ENCODE measurements around the gene TEPSIN.

TEPSIN gene

GRCh38 chr17:81199482-81199830, 39.4 kb downstream of the TEPSIN start:
- Mint-ChIP-seq H3K27ac (no peak overlapping the region), H3K4me1 (ENCODE audit: low read depth) (no peaks in the 10 kb centered on the region), H3K36me3 (ENCODE audit: low read depth) (peaks cover 21% of the 10 kb centered on the region), H3K4me3 (no peak overlapping the region), H3K9me3 (no peaks in the 10 kb centered on the region), H3K27me3 (no peaks in the 10 kb centered on the region)
- no peak for DNase-seq

- Mint-ChIP-seq H3K36me3 (ENCODE audit: low read depth) (peaks cover 20% of the 10 kb centered on the region), H3K27ac (no peak overlapping the region), H3K27me3 (no peaks in the 10 kb centered on the region), H3K4me3 (no peak overlapping the region), H3K4me1 (ENCODE audit: low read depth) (no peaks in the 10 kb centered on the region), H3K9me3 (no peaks in the 10 kb centered on the region)
- no peak for DNase-seq
Measured at GRCh38 chr17:81198826-81199481, 39.9 kb downstream of the TEPSIN start.

GRCh38 chr17:81197831-81198490, 40.9 kb downstream of the TEPSIN start:
- no peak overlapping the region for H3K4me3 Mint-ChIP-seq
- no peaks in the 10 kb centered on the region for H3K27me3 Mint-ChIP-seq
- H3K9me3 Mint-ChIP-seq: no peaks in the 10 kb centered on the region

DNA sequence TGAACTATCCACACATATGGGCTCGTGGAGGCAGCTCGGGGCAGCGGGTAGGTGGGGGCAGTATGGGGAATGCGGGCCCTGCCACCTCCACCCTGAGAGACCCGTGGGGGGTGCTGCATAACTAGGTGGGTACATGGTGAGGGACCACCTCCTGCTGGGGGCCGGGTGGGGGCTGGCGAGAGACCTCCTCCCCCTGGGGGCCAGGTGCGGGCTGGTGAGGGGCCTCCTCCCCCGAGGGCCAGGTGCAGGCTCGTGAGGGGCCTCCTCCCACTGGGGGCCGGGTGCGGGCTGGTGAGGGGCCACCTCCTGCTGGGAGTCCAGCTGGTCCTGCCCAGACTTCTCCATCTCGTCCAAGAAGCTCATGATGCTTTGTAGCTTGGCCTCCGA, 41.5 kb downstream of the TEPSIN start:
- Mint-ChIP-seq H3K4me1 (ENCODE audit: low read depth) (no peaks in the 10 kb centered on the region), H3K36me3 (ENCODE audit: low read depth) (peaks cover 19% of the 10 kb centered on the region), H3K27ac (no peak overlapping the region), H3K27me3 (no peaks in the 10 kb centered on the region), H3K9me3 (no peaks in the 10 kb centered on the region), H3K4me3 (no peak overlapping the region)
- no peak for DNase-seq

More at GRCh38 chr17:81197831-81198490, 40.9 kb downstream of the TEPSIN start:
- DNase-seq: no peak
- Mint-ChIP-seq H3K36me3 (ENCODE audit: low read depth) (peaks cover 20% of the 10 kb centered on the region), H3K4me1 (ENCODE audit: low read depth) (no peaks in the 10 kb centered on the region), H3K27ac (no peak overlapping the region)

- no peaks in the 10 kb centered on the region for H3K4me1 Mint-ChIP-seq (ENCODE audit: low read depth)
- H3K36me3 Mint-ChIP-seq (ENCODE audit: low read depth): peaks cover 16% of the 10 kb centered on the region
- no peak overlapping the region for H3K4me3 Mint-ChIP-seq
- H3K27ac Mint-ChIP-seq: no peak overlapping the region
- no peak for DNase-seq
- no peaks in the 10 kb centered on the region for H3K9me3 Mint-ChIP-seq
- no peaks in the 10 kb centered on the region for H3K27me3 Mint-ChIP-seq
Measured at GRCh38 chr17:81196505-81197408, 42.1 kb downstream of the TEPSIN start.

DNA sequence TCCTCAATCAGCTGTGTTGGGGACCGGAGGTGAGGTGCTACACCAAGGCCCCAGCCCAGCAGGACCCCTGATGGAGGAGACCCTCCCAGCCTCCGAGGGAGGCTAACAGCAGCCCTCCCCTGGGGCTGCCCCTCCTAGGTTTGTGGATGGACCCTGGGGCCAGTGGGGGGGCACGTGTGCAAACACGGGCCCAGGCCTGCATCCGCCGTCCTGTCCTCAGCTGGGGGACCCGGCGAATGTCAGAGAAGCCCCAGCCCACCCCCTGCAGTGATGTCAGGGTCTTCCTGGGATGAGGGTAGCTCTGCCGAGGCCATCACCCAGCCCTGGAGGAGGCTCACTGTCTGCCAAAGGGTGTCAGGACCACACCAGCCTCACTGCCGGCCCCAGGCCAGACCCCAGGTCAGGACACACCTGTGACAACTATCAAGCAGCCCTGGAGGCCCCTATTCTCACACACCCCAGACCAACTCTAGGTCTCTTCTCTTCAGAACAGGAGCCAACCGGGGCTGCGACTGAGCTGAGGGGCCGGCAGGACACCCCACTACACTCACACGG, 42.8 kb downstream of the TEPSIN start:
- Mint-ChIP-seq H3K27ac (no peak overlapping the region), H3K9me3 (no peaks in the 10 kb centered on the region), H3K4me3 (no peak overlapping the region), H3K36me3 (ENCODE audit: low read depth) (peaks cover 13% of the 10 kb centered on the region), H3K4me1 (ENCODE audit: low read depth) (no peaks in the 10 kb centered on the region), H3K27me3 (no peaks in the 10 kb centered on the region)
- DNase-seq: no peak

GRCh38 chr17:81194941-81195901, 43.6 kb downstream of the TEPSIN start:
- no peak overlapping the region for H3K27ac Mint-ChIP-seq
- DNase-seq: no peak

GRCh38 chr17:81194225-81194760, 44.6 kb downstream of the TEPSIN start:
- no peak overlapping the region for H3K4me3 Mint-ChIP-seq
- no peaks in the 10 kb centered on the region for H3K4me1 Mint-ChIP-seq (ENCODE audit: low read depth)
- peaks cover 13% of the 10 kb centered on the region for H3K36me3 Mint-ChIP-seq (ENCODE audit: low read depth)
- no peaks in the 10 kb centered on the region for H3K27me3 Mint-ChIP-seq
- no peak overlapping the region for H3K27ac Mint-ChIP-seq
- no peak for DNase-seq
- no peaks in the 10 kb centered on the region for H3K9me3 Mint-ChIP-seq

More at GRCh38 chr17:81194941-81195901, 43.6 kb downstream of the TEPSIN start:
- peaks cover 13% of the 10 kb centered on the region for H3K36me3 Mint-ChIP-seq (ENCODE audit: low read depth)
- no peaks in the 10 kb centered on the region for H3K9me3 Mint-ChIP-seq
- no peaks in the 10 kb centered on the region for H3K4me1 Mint-ChIP-seq (ENCODE audit: low read depth)
- no peak overlapping the region for H3K4me3 Mint-ChIP-seq
- no peaks in the 10 kb centered on the region for H3K27me3 Mint-ChIP-seq

DNA sequence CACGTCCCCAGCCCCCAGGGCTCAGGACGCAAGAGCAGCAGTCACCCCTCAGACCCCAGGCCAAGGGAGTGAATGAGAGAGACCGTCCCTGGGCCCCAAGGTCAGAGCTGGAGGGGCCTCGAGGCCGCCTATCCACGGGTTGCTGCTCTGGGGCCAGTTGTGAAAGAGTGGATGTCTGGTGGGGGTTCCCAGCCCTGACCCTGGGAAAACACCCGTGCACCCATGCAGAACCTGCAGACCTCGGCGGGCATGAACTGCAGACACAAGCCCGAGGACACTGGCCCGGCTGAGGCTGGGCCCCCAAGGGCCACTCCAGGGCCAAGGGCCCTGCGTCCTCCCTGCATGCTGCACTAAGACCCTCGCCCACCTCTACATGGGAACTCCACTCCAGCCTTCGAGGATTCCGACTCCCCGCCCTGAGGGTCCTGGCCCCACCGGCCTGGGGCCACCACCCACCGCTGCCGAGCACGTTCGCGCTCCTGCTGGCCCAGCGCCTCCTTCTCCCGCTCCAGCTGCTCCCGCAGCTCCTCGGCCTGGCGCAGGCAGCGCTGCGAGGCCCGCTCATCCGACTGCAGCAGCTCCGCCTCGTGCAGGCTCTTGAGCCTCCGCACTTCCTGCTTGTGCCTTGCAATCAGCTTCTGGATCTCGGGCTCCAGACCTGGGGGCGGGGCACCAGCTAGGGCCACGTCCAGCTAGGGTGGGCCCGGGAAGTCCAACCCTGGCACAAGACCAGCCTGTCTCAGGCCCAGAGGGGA, 45.2 kb downstream of the TEPSIN start:
- Mint-ChIP-seq H3K4me3 (no peak overlapping the region), H3K27me3 (no peaks in the 10 kb centered on the region), H3K27ac (no peak overlapping the region), H3K4me1 (ENCODE audit: low read depth) (no peaks in the 10 kb centered on the region), H3K36me3 (ENCODE audit: low read depth) (peaks cover 15% of the 10 kb centered on the region), H3K9me3 (no peaks in the 10 kb centered on the region)
- no peak for DNase-seq

DNA sequence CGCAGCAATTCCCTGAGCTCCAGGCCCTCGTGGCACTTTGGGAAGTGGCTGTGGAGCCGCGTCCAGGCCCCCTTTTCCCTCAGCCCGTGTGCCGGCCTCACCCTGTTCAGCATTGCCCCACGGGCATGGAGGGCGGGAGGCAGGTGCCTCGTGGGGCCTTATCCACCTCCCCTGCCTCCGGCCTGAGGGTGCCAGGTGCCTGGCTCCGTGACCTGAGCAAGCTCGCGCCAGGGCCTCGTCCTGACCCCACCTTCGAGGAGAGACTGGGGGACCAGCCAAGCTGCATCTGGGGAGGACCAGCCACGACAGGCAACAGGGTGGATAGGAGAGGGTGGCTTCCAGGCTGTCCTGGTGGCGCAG, 45.8 kb downstream of the TEPSIN start:
- H3K27me3 Mint-ChIP-seq: no peaks in the 10 kb centered on the region
- H3K4me1 Mint-ChIP-seq (ENCODE audit: low read depth): no peaks in the 10 kb centered on the region
- peaks cover 12% of the 10 kb centered on the region for H3K36me3 Mint-ChIP-seq (ENCODE audit: low read depth)
- no peak overlapping the region for H3K27ac Mint-ChIP-seq
- DNase-seq: no peak
- no peak overlapping the region for H3K4me3 Mint-ChIP-seq
- no peaks in the 10 kb centered on the region for H3K9me3 Mint-ChIP-seq

- Mint-ChIP-seq H3K27me3 (no peaks in the 10 kb centered on the region), H3K4me3 (no peak overlapping the region), H3K27ac (no peak overlapping the region), H3K36me3 (ENCODE audit: low read depth) (peaks cover 8% of the 10 kb centered on the region), H3K4me1 (ENCODE audit: low read depth) (no peaks in the 10 kb centered on the region), H3K9me3 (no peaks in the 10 kb centered on the region)
- DNase-seq: no peak
Measured at GRCh38 chr17:81192386-81193050, 46.3 kb downstream of the TEPSIN start.

- Mint-ChIP-seq H3K9me3 (no peaks in the 10 kb centered on the region), H3K36me3 (ENCODE audit: low read depth) (peaks cover 8% of the 10 kb centered on the region), H3K4me1 (ENCODE audit: low read depth) (no peaks in the 10 kb centered on the region), H3K27ac (no peak overlapping the region), H3K27me3 (no peaks in the 10 kb centered on the region), H3K4me3 (no peak overlapping the region)
- no peak for DNase-seq
Measured at GRCh38 chr17:81191646-81192045, 47.2 kb downstream of the TEPSIN start.

GRCh38 chr17:81191116-81191515, 47.7 kb downstream of the TEPSIN start:
- Mint-ChIP-seq H3K27ac (no peak overlapping the region), H3K36me3 (ENCODE audit: low read depth) (peaks cover 8% of the 10 kb centered on the region), H3K9me3 (no peaks in the 10 kb centered on the region), H3K4me1 (ENCODE audit: low read depth) (no peaks in the 10 kb centered on the region), H3K4me3 (no peak overlapping the region), H3K27me3 (no peaks in the 10 kb centered on the region)
- no peak for DNase-seq

Measured in activated T-cell treated with anti-CD3 and anti-CD28 coated beads, Interleukin-2, amount 50 U/mL, for 24 hours (primary cell).